Parathyroid adenoma (tissue), 2 donors: ENCODE data around the gene POM121L2.

Experiments
- H2AFZ ChIP-seq: fragments of 300-600 bp; sonication (generic); one replicate; pipeline ENCODE4 v1.7.0; 2017; ENCODE audit warnings: antibody characterized with exemption, mild to moderate bottlenecking
- H3K27ac ChIP-seq: fragments of 300-600 bp; sonication (generic); one replicate; pipeline ENCODE4 v1.7.0; 2017
- H3K27me3 ChIP-seq: fragments of 300-600 bp; sonication (generic); one replicate; pipeline ENCODE4 v1.7.0; 2017; ENCODE audit warnings: low read length; ENCODE audit not compliant: control insufficient read depth, insufficient read depth
- H3K36me3 ChIP-seq: fragments of 300-600 bp; sonication (generic); one replicate; pipeline ENCODE4 v1.7.0; 2017; ENCODE audit warnings: low read length; ENCODE audit not compliant: control insufficient read depth, insufficient read depth
- H3K4me1 ChIP-seq: fragments of 300-600 bp; sonication (generic); one replicate; pipeline ENCODE4 v1.7.0; 2017; ENCODE audit warnings: control low read depth
- H3K4me2 ChIP-seq: fragments of 300-600 bp; sonication (generic); one replicate; pipeline ENCODE4 v1.7.0; 2017; ENCODE audit warnings: low read length
- H3K4me3 ChIP-seq: fragments of 300-600 bp; sonication (generic); one replicate; pipeline ENCODE4 v1.7.0; 2017; ENCODE audit warnings: low read depth, low read length
- H3K79me2 ChIP-seq: fragments of 300-600 bp; sonication (generic); one replicate; pipeline ENCODE4 v1.7.0; 2017; ENCODE audit warnings: control low read depth
- H3K9ac ChIP-seq: fragments of 300-600 bp; sonication (generic); one replicate; pipeline ENCODE4 v1.7.0; 2017; ENCODE audit warnings: mild to moderate bottlenecking
- H3K9me3 ChIP-seq: fragments of 300-600 bp; sonication (generic); one replicate; pipeline ENCODE4 v1.7.0; 2017; ENCODE audit warnings: low read length; ENCODE audit not compliant: control insufficient read depth
- CTCF ChIP-seq: fragments of 300-600 bp; sonication (generic); IDR thresholded peaks from one replicate; pipeline ENCODE4 v1.7.0; 2017; ENCODE audit warnings: antibody characterized with exemption, mild to moderate bottlenecking
- donor health status: primary hyperparathyroidism.

The POM121L2 gene

GRCh38 chr6:27279513-27280063 is 32.5 kb downstream of the POM121L2 start:
- Histone ChIP-seq H3K4me1 (no peaks in the 10 kb centered on the region), H3K36me3 (no peaks in the 10 kb centered on the region), H3K27me3 (no peaks in the 10 kb centered on the region), H3K4me2 (no peak overlapping the region), H3K4me3 (no peak overlapping the region), H3K9me3 (no peaks in the 10 kb centered on the region), H3K79me2 (no peaks in the 10 kb centered on the region), H3K9ac (no peak overlapping the region), H3K27ac (no peak overlapping the region), H2AFZ (no peak overlapping the region)
- TF ChIP-seq CTCF: no peak

GRCh38 chr6:27275025-27275956 is 36.8 kb downstream of the POM121L2 start:
- no peaks in the 10 kb centered on the region for H3K79me2 ChIP-seq
- no peaks in the 10 kb centered on the region for H3K36me3 ChIP-seq
- no peak overlapping the region for H3K9ac ChIP-seq
- H2AFZ ChIP-seq: no peak overlapping the region
- TF ChIP-seq CTCF: no peak
- no peaks in the 10 kb centered on the region for H3K4me1 ChIP-seq
- H3K27ac ChIP-seq: no peak overlapping the region
- no peak overlapping the region for H3K4me3 ChIP-seq
- H3K4me2 ChIP-seq: no peak overlapping the region
- no peaks in the 10 kb centered on the region for H3K9me3 ChIP-seq
- H3K27me3 ChIP-seq: no peaks in the 10 kb centered on the region

- no peak overlapping the region for H3K9ac ChIP-seq
- H3K4me3 ChIP-seq: no peak overlapping the region
- H3K27me3 ChIP-seq: no peaks in the 10 kb centered on the region
- no peaks in the 10 kb centered on the region for H3K36me3 ChIP-seq
- no peaks in the 10 kb centered on the region for H3K4me1 ChIP-seq
- H3K4me2 ChIP-seq: no peak overlapping the region
- H3K79me2 ChIP-seq: no peaks in the 10 kb centered on the region
- no peaks in the 10 kb centered on the region for H3K9me3 ChIP-seq
- TF ChIP-seq CTCF: no peak
- no peak overlapping the region for H3K27ac ChIP-seq
- no peak overlapping the region for H2AFZ ChIP-seq
These were observed 38.3 kb downstream of the POM121L2 start for GRCh38 chr6:27273783-27274182.

GRCh38 chr6:27268803-27269202 is 43.3 kb downstream of the POM121L2 start:
- H3K79me2 ChIP-seq: no peaks in the 10 kb centered on the region
- H3K4me1 ChIP-seq: no peaks in the 10 kb centered on the region
- no peak for TF ChIP-seq CTCF
- H2AFZ ChIP-seq: no peak overlapping the region
- H3K27me3 ChIP-seq: peaks cover 3% of the 10 kb centered on the region
- no peak overlapping the region for H3K27ac ChIP-seq
- H3K9me3 ChIP-seq: no peaks in the 10 kb centered on the region
- no peaks in the 10 kb centered on the region for H3K36me3 ChIP-seq
- H3K9ac ChIP-seq: no peak overlapping the region
- no peak overlapping the region for H3K4me3 ChIP-seq
- no peak overlapping the region for H3K4me2 ChIP-seq
